ENCODE data around the gene ACBD3.

- TF ChIP-seq ZFP30 (CRISPR knock-in tag; IDR thresholded peaks at IDR 0.05) (no peak), RARB (CRISPR knock-in tag; IDR thresholded peaks at IDR 0.05) (no peak), ZNF8 (CRISPR knock-in tag; IDR thresholded peaks at IDR 0.05) (no peak), ISL1 (CRISPR knock-in tag; IDR thresholded peaks at IDR 0.05) (no peak), CREB5 (CRISPR knock-in tag; IDR thresholded peaks at IDR 0.05; ENCODE audit: low read depth) (no peak), CSRNP3 (CRISPR knock-in tag; IDR thresholded peaks at IDR 0.05) (no peak), OSR1 (CRISPR knock-in tag; IDR thresholded peaks at IDR 0.05) (no peak), ESRRG (CRISPR knock-in tag; IDR thresholded peaks at IDR 0.05) (no peak), PPARA (CRISPR knock-in tag; IDR thresholded peaks at IDR 0.05; ENCODE audit: borderline replicate concordance) (no peak), ZFP3 (CRISPR knock-in tag; IDR thresholded peaks at IDR 0.05) (no peak)
- TF ChIP-seq, protein P1, sequence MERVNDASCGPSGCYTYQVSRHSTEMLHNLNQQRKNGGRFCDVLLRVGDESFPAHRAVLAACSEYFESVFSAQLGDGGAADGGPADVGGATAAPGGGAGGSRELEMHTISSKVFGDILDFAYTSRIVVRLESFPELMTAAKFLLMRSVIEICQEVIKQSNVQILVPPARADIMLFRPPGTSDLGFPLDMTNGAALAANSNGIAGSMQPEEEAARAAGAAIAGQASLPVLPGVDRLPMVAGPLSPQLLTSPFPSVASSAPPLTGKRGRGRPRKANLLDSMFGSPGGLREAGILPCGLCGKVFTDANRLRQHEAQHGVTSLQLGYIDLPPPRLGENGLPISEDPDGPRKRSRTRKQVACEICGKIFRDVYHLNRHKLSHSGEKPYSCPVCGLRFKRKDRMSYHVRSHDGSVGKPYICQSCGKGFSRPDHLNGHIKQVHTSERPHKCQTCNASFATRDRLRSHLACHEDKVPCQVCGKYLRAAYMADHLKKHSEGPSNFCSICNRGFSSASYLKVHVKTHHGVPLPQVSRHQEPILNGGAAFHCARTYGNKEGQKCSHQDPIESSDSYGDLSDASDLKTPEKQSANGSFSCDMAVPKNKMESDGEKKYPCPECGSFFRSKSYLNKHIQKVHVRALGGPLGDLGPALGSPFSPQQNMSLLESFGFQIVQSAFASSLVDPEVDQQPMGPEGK (CRISPR knock-in tag; IDR thresholded peaks at IDR 0.05; ENCODE audit: borderline replicate concordance), result no peak
Observed at GRCh38 chr1:226098870-226099835, 87.4 kb downstream of the ACBD3 start.
